Measurements from ENCODE around the gene GLRA1. TPM values are rescaled to one million over a fixed set of nuclear protein-coding genes. Genes with fewer than 3 reads are reported as not detected.
"Not testable (repeated sequence)": the region's sequence is repeated elsewhere in the genome, so short reads cannot be mapped to it uniquely, and the experiment has no call there.

The GLRA1 gene
- total RNA-seq, 1 donor from 2014 or later = not detected

GRCh38 chr5:151921916-151922315 lies 2.7 kb downstream of the GLRA1 start:
- DNase-seq (ENCODE audit: low spot score) (no peak), ATAC-seq (no peak)

DNA sequence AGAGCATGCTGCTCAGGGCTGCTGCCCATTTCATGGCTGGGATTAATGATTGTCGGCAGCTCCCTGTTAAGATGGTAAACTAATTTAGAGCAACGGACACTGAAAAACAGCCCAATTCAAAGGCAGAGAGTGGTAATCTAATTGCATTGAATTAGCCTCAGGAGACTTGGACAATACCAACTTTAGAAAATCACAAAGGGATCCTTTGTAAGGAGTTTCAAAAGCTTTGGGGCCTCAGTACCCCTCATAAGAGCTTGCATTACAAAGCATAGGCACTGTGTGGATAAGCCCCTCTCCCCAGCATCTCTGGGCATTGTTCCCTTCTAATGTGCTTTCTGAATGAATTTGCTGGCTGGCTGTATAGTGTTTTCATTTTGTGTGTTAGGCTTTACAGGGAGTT lies 6.7 kb downstream of the GLRA1 start:
- DNase-seq (ENCODE audit: low spot score) = no peak
- ATAC-seq = no peak

DNA sequence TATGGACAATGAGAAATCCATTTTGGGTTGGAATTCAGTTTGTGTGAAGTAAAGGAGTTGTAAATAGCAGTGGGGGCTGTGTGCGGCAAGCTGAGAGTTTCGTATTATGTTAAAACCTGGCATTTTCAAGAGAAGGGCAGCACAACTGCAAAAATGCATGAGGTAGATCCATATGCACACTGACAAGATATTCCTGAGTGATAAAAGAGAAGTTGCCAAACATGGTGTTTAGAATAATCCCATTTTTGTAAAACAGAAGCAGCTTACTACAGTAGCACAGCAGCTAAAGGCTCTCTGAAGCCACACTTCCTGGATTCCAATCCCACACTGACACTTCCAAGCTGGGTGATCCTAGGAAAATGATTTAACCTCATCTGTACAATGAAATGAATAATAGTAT lies 11.2 kb downstream of the GLRA1 start:
- DNase-seq (ENCODE audit: low spot score) (no peak), ATAC-seq (no peak)

DNA sequence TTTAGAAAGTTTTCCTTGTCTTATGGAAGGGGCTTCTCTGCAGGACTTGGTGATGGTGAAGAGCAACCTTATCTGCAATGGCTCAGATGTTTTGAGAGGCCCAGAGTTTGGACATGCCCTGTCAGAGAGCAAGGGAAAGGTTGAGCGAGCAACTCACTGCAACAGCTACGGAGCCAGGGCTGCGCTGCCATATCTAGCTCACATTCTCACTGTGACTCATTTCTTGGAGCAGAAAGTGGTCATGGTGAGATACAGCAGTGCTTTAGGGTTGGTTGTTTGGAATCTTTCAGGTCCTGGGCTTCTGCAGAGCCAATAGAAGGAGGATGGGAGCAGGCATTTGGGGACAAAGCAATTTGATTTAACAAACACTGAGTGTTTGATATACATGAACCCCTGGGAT lies 12.3 kb downstream of the GLRA1 start:
- no peak for DNase-seq (ENCODE audit: low spot score)
- no peak for ATAC-seq

- ATAC-seq = no peak
Measured at GRCh38 chr5:151911011-151911410, 13.6 kb downstream of the GLRA1 start.

GRCh38 chr5:151909628-151910027 lies 15.0 kb downstream of the GLRA1 start:
- no peak for DNase-seq (ENCODE audit: low spot score)
- ATAC-seq = no peak

More at GRCh38 chr5:151911011-151911410, 13.6 kb downstream of the GLRA1 start:
- no peak for DNase-seq (ENCODE audit: low spot score)

DNA sequence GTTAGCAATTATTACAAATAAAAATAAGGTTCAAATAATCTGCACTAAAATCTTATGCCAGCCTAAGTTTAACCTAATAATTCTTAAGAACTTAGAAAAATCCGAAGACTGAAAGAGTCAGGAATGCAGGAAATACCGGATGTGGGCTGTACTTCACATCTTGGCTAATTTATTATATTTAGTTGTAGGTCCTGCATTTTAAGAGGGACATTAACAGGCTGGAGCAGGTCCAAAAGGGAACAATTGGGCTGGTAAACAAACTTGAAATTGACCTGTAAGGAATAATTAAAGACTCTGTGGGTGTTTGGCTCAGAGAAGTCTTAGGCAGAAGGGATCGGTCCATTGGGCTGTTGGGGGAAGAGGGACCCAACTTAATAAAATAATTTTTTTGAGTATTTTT lies 18.4 kb downstream of the GLRA1 start:
- ATAC-seq (no peak), DNase-seq (ENCODE audit: low spot score) (no peak)

DNA sequence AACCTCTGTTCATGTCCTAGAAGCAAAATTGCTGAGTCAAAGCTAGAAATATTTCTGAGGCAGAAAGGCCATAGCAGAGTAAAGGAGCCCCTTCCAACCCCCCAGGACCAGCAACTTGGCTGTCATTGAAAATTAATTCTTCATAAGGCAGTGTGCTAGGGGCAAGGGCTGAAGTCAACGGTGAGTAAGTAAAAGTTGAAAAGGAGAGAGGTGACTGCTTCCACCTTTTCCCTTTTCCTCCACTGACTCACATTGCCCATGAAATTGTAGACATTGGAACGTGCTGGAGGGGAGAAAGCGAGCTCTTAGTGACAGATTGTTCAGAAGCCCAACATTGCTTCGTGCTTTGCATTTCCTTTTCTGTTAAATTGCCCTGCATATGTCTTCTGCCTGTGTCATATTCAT lies 19.1 kb downstream of the GLRA1 start:
- DNase-seq (ENCODE audit: low spot score) (no peak), ATAC-seq (no peak)

GRCh38 chr5:151904909-151905308 lies 19.7 kb downstream of the GLRA1 start:
- ATAC-seq (no peak), DNase-seq (ENCODE audit: low spot score) (no peak)

DNA sequence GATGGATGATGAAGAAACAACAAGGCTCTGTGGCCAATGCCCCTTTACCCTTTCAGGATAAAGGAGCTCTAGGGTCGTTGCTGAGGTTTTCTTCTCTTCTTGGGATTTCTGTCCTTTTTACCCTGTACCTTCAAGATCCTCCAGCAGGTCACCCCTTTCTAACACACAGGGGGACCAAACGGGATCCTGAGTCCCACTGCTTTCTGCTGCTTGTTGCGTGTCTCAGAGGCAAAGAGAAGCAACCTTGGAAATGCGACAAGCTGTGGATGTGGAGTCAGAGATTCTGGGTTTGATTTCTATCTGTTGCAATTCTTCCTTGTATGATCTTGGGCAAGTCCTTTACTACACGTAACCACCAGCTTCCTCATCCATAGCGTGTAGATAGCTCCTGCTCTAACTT lies 20.5 kb downstream of the GLRA1 start:
- no peak for DNase-seq (ENCODE audit: low spot score)
- no peak for ATAC-seq

DNA sequence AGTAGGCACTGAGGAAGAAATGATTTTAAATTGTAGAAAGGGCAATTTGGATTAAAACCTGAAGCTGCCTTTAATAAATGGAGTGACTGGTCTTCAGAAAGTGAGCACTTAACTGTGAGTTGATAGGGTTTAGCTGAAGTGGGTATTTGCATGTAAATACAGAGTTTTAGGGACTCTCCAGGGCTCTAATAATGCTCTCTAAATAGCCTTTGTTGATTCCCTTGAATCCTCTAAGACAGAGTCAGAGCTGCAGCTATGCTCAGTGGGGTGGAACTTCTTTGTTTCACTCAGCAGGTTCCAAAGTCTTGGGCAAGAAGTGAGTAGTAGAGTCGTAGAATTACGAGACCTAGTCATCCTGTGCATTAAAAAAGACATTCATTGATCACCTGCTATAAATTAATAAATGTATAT lies 21.4 kb downstream of the GLRA1 start:
- DNase-seq (ENCODE audit: low spot score) = no peak
- no peak for ATAC-seq

- no peak for DNase-seq (ENCODE audit: low spot score)
- ATAC-seq = no peak
Measured at GRCh38 chr5:151902215-151902614, 22.4 kb downstream of the GLRA1 start.

DNA sequence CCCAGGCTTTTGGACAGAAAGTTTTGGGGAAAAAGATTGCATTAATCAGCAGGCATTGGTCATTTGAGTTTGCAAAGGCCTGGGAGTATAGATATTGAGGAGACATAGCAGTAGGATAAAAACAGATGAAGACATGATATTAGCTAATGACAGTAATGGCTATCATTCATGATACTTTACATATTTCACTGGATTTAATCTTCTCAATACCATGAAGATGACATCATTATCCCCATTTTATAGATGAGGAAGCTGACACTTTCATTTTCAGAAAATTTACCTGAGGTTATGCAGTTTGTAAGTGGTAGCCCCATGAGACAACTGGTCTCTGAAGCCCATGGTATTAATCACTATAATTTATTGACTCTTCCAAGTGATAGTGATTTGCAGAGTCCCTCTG lies 23.0 kb downstream of the GLRA1 start:
- DNase-seq (ENCODE audit: low spot score) = no peak
- no peak for ATAC-seq

- DNase-seq (ENCODE audit: low spot score) (no peak), ATAC-seq (no peak)
Measured at GRCh38 chr5:151900891-151901290, 23.8 kb downstream of the GLRA1 start.

- DNase-seq (ENCODE audit: low spot score) (no peak), ATAC-seq (no peak)
Measured at GRCh38 chr5:151899399-151899798, 25.3 kb downstream of the GLRA1 start.

DNA sequence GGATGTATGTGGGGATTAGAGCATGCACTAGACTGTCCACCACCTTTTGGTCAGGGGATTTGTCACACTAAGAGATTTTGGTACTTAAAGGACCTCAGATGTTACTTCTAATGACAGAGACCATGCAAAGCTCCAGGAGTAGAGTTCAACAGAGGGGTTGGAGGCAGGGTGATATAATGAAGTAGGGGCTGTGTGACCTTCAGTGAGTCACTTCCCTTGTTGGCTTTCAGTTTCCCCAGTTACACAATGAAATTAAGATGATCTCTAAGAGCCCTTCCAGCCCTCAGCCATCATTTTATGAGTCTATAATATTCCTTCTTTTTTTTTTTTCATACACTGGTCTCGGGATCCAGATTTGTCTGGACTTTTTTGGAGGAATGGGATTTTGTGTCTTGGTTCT lies 26.8 kb downstream of the GLRA1 start:
- ATAC-seq (no peak), DNase-seq (ENCODE audit: low spot score) (no peak)

GRCh38 chr5:151897020-151897552 lies 27.6 kb downstream of the GLRA1 start:
- DNase-seq (ENCODE audit: low spot score) (no peak), ATAC-seq (no peak)

GRCh38 chr5:151896031-151896691 lies 28.5 kb downstream of the GLRA1 start:
- no peak for ATAC-seq

GRCh38 chr5:151895660-151896030 lies 29.0 kb downstream of the GLRA1 start:
- DNase-seq (ENCODE audit: low spot score) (no peak), ATAC-seq (no peak)

More at GRCh38 chr5:151896031-151896691, 28.5 kb downstream of the GLRA1 start:
- no peak for DNase-seq (ENCODE audit: low spot score)

DNA sequence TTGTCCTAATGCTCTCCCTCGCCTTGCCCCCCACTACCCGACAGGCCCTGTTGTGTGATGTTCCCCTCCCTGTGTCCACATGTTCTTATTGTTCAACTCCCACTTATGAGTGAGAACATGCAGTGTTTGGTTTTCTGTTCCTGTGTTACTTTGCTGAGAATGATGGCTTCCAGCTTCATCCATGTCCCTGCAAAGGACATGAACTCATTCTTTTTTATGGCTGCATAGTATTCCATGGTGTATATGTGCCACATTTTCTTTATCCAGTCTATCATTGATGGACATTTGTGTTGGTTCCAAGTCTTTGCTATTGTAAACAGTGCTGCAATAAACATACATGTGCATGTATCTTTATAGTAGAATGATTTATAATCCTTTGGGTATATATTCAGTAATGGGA lies 31.2 kb downstream of the GLRA1 start:
- not testable (repeated sequence) for ATAC-seq; DNase-seq (ENCODE audit: low spot score)

GRCh38 chr5:151892393-151892792 lies 32.3 kb downstream of the GLRA1 start:
- DNase-seq (ENCODE audit: low spot score) (no peak), ATAC-seq (no peak)

DNA sequence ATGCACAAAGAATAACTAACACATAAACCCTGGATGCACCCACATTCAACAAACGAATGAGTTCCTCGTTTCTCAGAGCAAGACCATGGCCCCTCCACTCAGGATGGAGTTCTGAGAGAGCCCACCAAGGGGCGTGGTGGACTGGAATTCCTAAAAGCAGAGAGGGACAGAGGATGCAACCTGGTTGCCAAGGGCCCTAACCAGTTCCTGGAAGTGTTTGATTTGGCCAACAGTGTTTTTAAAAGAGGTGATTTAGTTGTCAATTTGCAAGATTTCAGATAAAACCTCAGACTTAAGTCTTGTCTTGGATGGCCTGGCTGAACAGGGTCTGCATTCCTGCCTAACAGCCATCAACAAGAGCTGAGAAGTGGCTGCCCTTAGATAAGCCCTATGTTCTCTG lies 34.4 kb downstream of the GLRA1 start:
- DNase-seq (ENCODE audit: low spot score) = no peak
- ATAC-seq = no peak

DNA sequence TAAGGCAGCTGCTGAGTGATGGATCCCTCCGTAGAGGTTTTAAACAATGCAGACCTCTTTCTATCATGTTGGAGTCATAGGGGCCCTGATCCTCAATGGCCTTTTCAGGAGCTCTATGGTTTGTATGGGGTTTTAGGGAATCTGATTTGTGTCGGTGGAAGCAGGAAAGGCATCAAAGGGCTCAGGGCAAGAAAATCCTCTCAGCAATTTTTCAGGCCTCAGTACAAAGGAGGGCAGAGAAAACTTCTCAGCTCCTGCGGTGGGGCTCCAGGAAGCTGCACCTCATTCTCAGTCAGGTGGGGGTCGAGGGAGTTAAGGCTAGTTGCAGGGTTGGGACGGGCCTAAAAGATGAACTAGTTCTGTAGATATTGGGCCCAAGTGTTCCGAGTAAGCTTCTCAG lies 35.0 kb downstream of the GLRA1 start:
- ATAC-seq (no peak), DNase-seq (ENCODE audit: low spot score) (no peak)

Measured in left lobe of liver (tissue), 2 donors.